Mammary epithelial cell (primary cell): ENCODE measurements around the gene ZNG1A.

Source experiments
- CTCF ChIP-seq, 2 donors: IDR thresholded peaks in 1 of 2; conservative IDR thresholded peaks in 1 of 2; 2 replicates each; pipeline ENCODE4 v1.5.1; 2011 to 2012; ENCODE audit warnings: inconsistent platforms in 2 of 2, low read length in 2 of 2, mild to moderate bottlenecking in 2 of 2, control low read depth in 1 of 2, low read depth in 1 of 2; ENCODE audit not compliant: insufficient read depth in 1 of 2; ENCODE audit errors: extremely low read depth in 1 of 2
- EZH2 ChIP-seq: IDR thresholded peaks from 2 replicates; pipeline ENCODE4 v1.6.1; 2012; ENCODE audit warnings: low read length, inconsistent platforms, borderline replicate concordance

- TF ChIP-seq CTCF (conservative IDR thresholded peaks at IDR 0.05 in 1 of 2, IDR thresholded peaks at IDR 0.05 in 1 of 2; ENCODE audit: extremely low read depth in 1 of 2, insufficient read depth in 1 of 2, low read depth in 1 of 2, low read length in 2 of 2), result no peak
- no peak for TF ChIP-seq EZH2
Measured at GRCh38 chr9:211557-211956, 32.7 kb upstream of the ZNG1A start.
